K562 (cell line): ENCODE measurements around the gene ZNHIT1. TPM values are rescaled to one million over a fixed set of nuclear protein-coding genes. Genes with fewer than 3 reads are reported as not detected.
A peak's percentile ranks its signal among the peaks of the same experiment; 100 is the strongest.

Experiments
- ARHGAP35 ChIP-seq: fragments of 450-650 bp; IDR thresholded peaks from 2 replicates; pipeline ENCODE4 v1.6.1; 2018; ENCODE audit not compliant: partially characterized antibody
- COPS2 ChIP-seq: fragments of 450-650 bp; conservative IDR thresholded peaks from 2 replicates; pipeline ENCODE4 v1.6.1; 2016; ENCODE audit warnings: mild to moderate bottlenecking, moderate library complexity
- IFI16 ChIP-seq: fragments of 250-450 bp; sonication (Bioruptor Pico); IDR thresholded peaks from 2 replicates; pipeline ENCODE4 v2.1.2; 2022; ENCODE audit warnings: mild to moderate bottlenecking, inconsistent platforms
- KDM5B ChIP-seq: fragments of 200-600 bp; sonication (generic); IDR thresholded peaks from 2 replicates; pipeline ENCODE4 v1.6.1; 2012; ENCODE audit warnings: low read depth, mild to moderate bottlenecking, moderate library complexity, low read length, control low read depth, inconsistent platforms; ENCODE audit not compliant: insufficient replicate concordance
- MIER1 ChIP-seq: fragments of 450-650 bp; IDR thresholded peaks from 2 replicates; pipeline ENCODE4 v1.6.1; 2016; ENCODE audit warnings: antibody characterized with exemption, mild to moderate bottlenecking, low read depth
- MTF1 ChIP-seq: fragments of 250-450 bp; sonication (Bioruptor Pico); IDR thresholded peaks from 2 replicates; pipeline ENCODE4 v1.9.0; 2021; ENCODE audit warnings: moderate library complexity, mild to moderate bottlenecking, inconsistent platforms, borderline replicate concordance
- NCOA6 ChIP-seq: fragments of 450-650 bp; IDR thresholded peaks from 2 replicates; pipeline ENCODE4 v1.6.1; 2017; ENCODE audit warnings: mild to moderate bottlenecking
- SAP30 ChIP-seq: fragments of 200-600 bp; sonication (generic); IDR thresholded peaks from 2 replicates; pipeline ENCODE4 v1.6.1; 2012; ENCODE audit warnings: borderline replicate concordance, low read depth, mild to moderate bottlenecking, moderate library complexity, low read length, control low read depth, inconsistent platforms; ENCODE audit not compliant: insufficient read depth, poor library complexity, severe bottlenecking
- TEAD1 ChIP-seq, 2 experiments: fragments of 450-650 bp in 1 of 2; sonication (generic) in 1 of 2; formaldehyde crosslinking; IDR thresholded peaks; 2 replicates each; pipeline versions ENCODE4 v1.4.0 to v1.8.0; 2020 to 2022; ENCODE audit warnings: mild to moderate bottlenecking in 2 of 2, missing genetic modification reagents in 1 of 2
- ZBTB49 ChIP-seq: sonication (generic); formaldehyde crosslinking; IDR thresholded peaks from 2 replicates; pipeline ENCODE4 v1.8.0; 2022; ENCODE audit warnings: missing genetic modification reagents, mild to moderate bottlenecking, borderline replicate concordance
- ZFPM2 ChIP-seq: fragments of 250-450 bp; sonication (Bioruptor Pico); IDR thresholded peaks from 2 replicates; pipeline ENCODE4 v1.5.1; 2022; ENCODE audit warnings: mild to moderate bottlenecking
- ZFX ChIP-seq: sonication (generic); formaldehyde crosslinking; IDR thresholded peaks from 2 replicates; pipeline ENCODE4 v1.8.0; 2022; ENCODE audit warnings: mild to moderate bottlenecking, missing genetic modification reagents, moderate library complexity
- ZNF143 ChIP-seq: sonication (generic); formaldehyde crosslinking; IDR thresholded peaks from 2 replicates; pipeline ENCODE4 v1.9.0; 2022; ENCODE audit warnings: mild to moderate bottlenecking, missing genetic modification reagents
- ZNF197 ChIP-seq: fragments of 200-800 bp; sonication (Bioruptor generic); IDR thresholded peaks from 2 replicates; pipeline ENCODE4 v1.6.1; 2016; ENCODE audit warnings: low read depth, missing genetic modification characterization, missing compliant biosample characterization
- ZNF24 ChIP-seq: fragments of 450-650 bp; IDR thresholded peaks from 2 replicates; pipeline ENCODE4 v1.6.1; 2016
- ZNF280A ChIP-seq: fragments of 450-650 bp; IDR thresholded peaks from 2 replicates; pipeline ENCODE4 v1.6.1; 2018; ENCODE audit warnings: mild to moderate bottlenecking, low read depth; ENCODE audit not compliant: partially characterized antibody
- ZNF408 ChIP-seq: fragments of 250-450 bp; sonication (Bioruptor Pico); IDR thresholded peaks from 2 replicates; pipeline ENCODE4 v1.4.0; 2020; ENCODE audit warnings: low read depth, mild to moderate bottlenecking, moderate library complexity
- ZNF511 ChIP-seq: sonication (generic); formaldehyde crosslinking; IDR thresholded peaks from 2 replicates; pipeline ENCODE4 v1.8.0; 2022; ENCODE audit warnings: mild to moderate bottlenecking, missing genetic modification reagents
- polyA plus RNA-seq, 8 experiments: library from polyadenylated mRNA; depleted of rRNA in 4 of 8; stranded (reverse) in 5 of 8; unstranded in 3 of 8; fragments of >200 nt; fragmentation: Nextera tagmentation in 2 of 8; fragmentation: Illumina TruSeq in 1 of 8; extraction: Ambion mirVana in 2 of 8; extraction: Trizol in 1 of 8; gene quantifications; 2 replicates each; pipeline versions ENCODE4 v1.2.1 to v1.2.3, GENCODE V29; 2011 to 2014; ENCODE audit warnings: inconsistent platforms in 1 of 8, missing spikeins in 1 of 8
- total RNA-seq, 7 experiments: library from RNA; depleted of rRNA in 6 of 7; stranded (reverse); fragments of >200 nt in 6 of 7; fragmentation: Illumina TruSeq in 2 of 7; extraction: Trizol in 2 of 7; gene quantifications; 2 replicates each; pipeline versions ENCODE4 v1.2.1 to v1.2.3, GENCODE V29; 2011 to 2021; ENCODE audit warnings: low replicate concordance in 1 of 7
- TF ChIP-seq, protein P1 (sequence below): fragments of 450-650 bp; IDR thresholded peaks from 2 replicates; pipeline ENCODE4 v1.6.1; 2018; ENCODE audit not compliant: partially characterized antibody

ZNHIT1 gene
- total and polyA plus RNA-seq, 9 of the 15 experiments (the other 6 are each of a cell fraction or from before 2014, with no cell fraction given): 6.4 to 162 (median 70.1) TPM

DNA sequence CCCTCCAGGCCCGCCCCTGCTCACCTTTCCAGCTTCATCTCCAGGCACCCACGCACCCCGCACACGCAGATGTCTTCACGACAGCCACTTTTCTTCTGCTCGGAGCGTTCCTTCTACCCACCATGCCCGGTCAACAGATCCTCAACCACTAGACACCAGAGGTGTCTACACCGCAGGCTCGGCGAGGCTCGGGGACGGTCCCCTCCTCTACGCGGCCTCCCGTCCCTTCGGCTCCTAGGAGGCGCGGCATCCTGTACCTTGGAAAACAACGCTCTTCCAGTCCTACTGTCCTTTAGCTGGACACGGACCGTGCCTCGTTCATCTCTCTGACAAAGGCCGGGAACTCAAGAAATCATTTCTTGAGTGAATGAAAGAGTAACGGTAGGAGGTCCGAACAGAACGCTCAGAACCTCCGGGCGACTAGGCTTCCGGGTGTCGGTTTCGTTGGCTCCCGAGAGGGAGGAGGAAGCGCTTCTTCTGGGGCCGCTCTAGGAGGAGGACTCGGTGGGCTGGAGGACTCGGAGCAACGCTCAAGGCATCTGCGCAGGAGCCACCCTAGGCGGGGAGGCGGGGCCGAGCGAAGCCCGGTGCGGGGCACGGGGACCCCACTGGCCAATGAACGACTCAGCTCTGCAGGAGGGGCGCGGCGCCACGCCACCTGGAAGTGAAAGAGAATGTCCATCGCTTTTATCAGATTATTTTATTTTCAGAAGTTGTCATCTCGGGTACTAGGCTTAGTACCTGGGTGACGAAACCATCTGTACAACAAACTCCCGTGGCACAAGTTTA is 34.1 kb downstream of the ZNHIT1 start (continued):
- no peak for TF ChIP-seq ZBTB49 (CRISPR knock-in tag)
- TF ChIP-seq ZNF511 (CRISPR knock-in tag): peak; percentile 68; the same call in 1 of the 2 replicates
- TF ChIP-seq NCOA6: no peak
- TF ChIP-seq ZNF280A: no peak
- TF ChIP-seq ARHGAP35: no peak
- TF ChIP-seq ZFX (CRISPR knock-in tag): peak; percentile 90
- TF ChIP-seq KDM5B: peak; percentile 65
- no peak; the same call in 1 of the 2 replicates for TF ChIP-seq ZNF143
- TF ChIP-seq MIER1: 0 out of 2 replicates have a peak, but pooled peaks have one; percentile 47
- TF ChIP-seq SAP30: peak; percentile 90
- no peak for TF ChIP-seq ZFPM2 (CRISPR knock-in tag)
- no peak for TF ChIP-seq MTF1
- TF ChIP-seq, protein P1, sequence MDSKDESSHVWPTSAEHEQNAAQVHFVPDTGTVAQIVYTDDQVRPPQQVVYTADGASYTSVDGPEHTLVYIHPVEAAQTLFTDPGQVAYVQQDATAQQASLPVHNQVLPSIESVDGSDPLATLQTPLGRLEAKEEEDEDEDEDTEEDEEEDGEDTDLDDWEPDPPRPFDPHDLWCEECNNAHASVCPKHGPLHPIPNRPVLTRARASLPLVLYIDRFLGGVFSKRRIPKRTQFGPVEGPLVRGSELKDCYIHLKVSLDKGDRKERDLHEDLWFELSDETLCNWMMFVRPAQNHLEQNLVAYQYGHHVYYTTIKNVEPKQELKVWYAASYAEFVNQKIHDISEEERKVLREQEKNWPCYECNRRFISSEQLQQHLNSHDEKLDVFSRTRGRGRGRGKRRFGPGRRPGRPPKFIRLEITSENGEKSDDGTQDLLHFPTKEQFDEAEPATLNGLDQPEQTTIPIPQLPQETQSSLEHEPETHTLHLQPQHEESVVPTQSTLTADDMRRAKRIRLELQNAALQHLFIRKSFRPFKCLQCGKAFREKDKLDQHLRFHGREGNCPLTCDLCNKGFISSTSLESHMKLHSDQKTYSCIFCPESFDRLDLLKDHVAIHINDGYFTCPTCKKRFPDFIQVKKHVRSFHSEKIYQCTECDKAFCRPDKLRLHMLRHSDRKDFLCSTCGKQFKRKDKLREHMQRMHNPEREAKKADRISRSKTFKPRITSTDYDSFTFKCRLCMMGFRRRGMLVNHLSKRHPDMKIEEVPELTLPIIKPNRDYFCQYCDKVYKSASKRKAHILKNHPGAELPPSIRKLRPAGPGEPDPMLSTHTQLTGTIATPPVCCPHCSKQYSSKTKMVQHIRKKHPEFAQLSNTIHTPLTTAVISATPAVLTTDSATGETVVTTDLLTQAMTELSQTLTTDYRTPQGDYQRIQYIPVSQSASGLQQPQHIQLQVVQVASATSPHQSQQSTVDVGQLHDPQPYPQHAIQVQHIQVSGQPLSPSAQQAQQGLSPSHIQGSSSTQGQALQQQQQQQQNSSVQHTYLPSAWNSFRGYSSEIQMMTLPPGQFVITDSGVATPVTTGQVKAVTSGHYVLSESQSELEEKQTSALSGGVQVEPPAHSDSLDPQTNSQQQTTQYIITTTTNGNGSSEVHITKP: no peak
- TF ChIP-seq COPS2: no peak
- TF ChIP-seq IFI16 (CRISPR knock-in tag): no peak
- TF ChIP-seq ZNF197 (CRISPR knock-in tag): no peak
- TF ChIP-seq ZNF24: 0 out of 2 replicates have a peak, but pooled peaks have one; percentile 5
- peak in 1 of 2 experiments; percentile 57; a peak in 1 of 4 replicates for TF ChIP-seq TEAD1 (CRISPR knock-in tag; IDR thresholded peaks at IDR 0.05)
- no peak for TF ChIP-seq ZNF408 (CRISPR knock-in tag)
